Endothelial cell (in vitro differentiated cells): Measurements from ENCODE around the gene C19orf38. TPM values are rescaled to one million over a fixed set of nuclear protein-coding genes. Genes with fewer than 3 reads are reported as not detected.

Experiments
- DNase-seq: peaks from one replicate; pipeline ENCODE4 v3.0.0; 2021; ENCODE audit warnings: low spot score
- H3K27ac Mint-ChIP-seq: one replicate; pipeline ENCODE4 v1.8.0; 2021; ENCODE audit warnings: mixed read lengths, inconsistent platforms; ENCODE audit not compliant: unreplicated experiment
- H3K27me3 Mint-ChIP-seq: one replicate; pipeline ENCODE4 v1.8.0; 2021; ENCODE audit warnings: mild to moderate bottlenecking, moderate library complexity, mixed read lengths, inconsistent platforms; ENCODE audit not compliant: unreplicated experiment
- H3K36me3 Mint-ChIP-seq: one replicate; pipeline ENCODE4 v1.8.0; 2021; ENCODE audit warnings: mild to moderate bottlenecking, low read depth, mixed read lengths, inconsistent platforms; ENCODE audit not compliant: unreplicated experiment
- H3K4me1 Mint-ChIP-seq: one replicate; pipeline ENCODE4 v1.8.0; 2021; ENCODE audit warnings: mild to moderate bottlenecking, mixed read lengths, inconsistent platforms; ENCODE audit not compliant: unreplicated experiment
- H3K4me3 Mint-ChIP-seq: one replicate; pipeline ENCODE4 v1.8.0; 2021; ENCODE audit warnings: mild to moderate bottlenecking, mixed read lengths, inconsistent platforms; ENCODE audit not compliant: unreplicated experiment
- H3K9me3 Mint-ChIP-seq: one replicate; pipeline ENCODE4 v1.8.0; 2021; ENCODE audit warnings: mixed read lengths, inconsistent platforms; ENCODE audit not compliant: unreplicated experiment
- total RNA-seq: library from RNA; stranded (reverse); fragmentation: NEBNext Ultra II Directional; extraction: Animal tissue kit (Norgen Biotek cat#: 25700); gene quantifications from one replicate; pipeline ENCODE4 v1.2.1, GENCODE V29; 2021; ENCODE audit not compliant: unreplicated experiment
- TF ChIP-seq, protein P1 (sequence below): fragments of 200-600 bp; sonication (generic); IDR thresholded peaks from one replicate; pipeline ENCODE4 v1.5.0; 2021; ENCODE audit warnings: antibody characterized with exemption; ENCODE audit not compliant: unreplicated experiment

Gene C19orf38
- total RNA-seq, 1 donor from 2014 or later = not detected

GRCh38 chr19:10858204-10858828, 10.1 kb downstream of the C19orf38 start:
- Mint-ChIP-seq H3K4me1 (no peaks in the 10 kb centered on the region), H3K4me3 (no peak overlapping the region), H3K36me3 (no peaks in the 10 kb centered on the region), H3K27ac (no peak overlapping the region), H3K9me3 (no peaks in the 10 kb centered on the region), H3K27me3 (peaks cover 4% of the 10 kb centered on the region)
- DNase-seq = peak; percentile 60
- TF ChIP-seq, protein P1, sequence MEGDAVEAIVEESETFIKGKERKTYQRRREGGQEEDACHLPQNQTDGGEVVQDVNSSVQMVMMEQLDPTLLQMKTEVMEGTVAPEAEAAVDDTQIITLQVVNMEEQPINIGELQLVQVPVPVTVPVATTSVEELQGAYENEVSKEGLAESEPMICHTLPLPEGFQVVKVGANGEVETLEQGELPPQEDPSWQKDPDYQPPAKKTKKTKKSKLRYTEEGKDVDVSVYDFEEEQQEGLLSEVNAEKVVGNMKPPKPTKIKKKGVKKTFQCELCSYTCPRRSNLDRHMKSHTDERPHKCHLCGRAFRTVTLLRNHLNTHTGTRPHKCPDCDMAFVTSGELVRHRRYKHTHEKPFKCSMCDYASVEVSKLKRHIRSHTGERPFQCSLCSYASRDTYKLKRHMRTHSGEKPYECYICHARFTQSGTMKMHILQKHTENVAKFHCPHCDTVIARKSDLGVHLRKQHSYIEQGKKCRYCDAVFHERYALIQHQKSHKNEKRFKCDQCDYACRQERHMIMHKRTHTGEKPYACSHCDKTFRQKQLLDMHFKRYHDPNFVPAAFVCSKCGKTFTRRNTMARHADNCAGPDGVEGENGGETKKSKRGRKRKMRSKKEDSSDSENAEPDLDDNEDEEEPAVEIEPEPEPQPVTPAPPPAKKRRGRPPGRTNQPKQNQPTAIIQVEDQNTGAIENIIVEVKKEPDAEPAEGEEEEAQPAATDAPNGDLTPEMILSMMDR = peak; percentile 89

GRCh38 chr19:10861103-10861651, 13.0 kb downstream of the C19orf38 start:
- H3K4me3 Mint-ChIP-seq = no peak overlapping the region
- peak; percentile 66 for DNase-seq
- H3K9me3 Mint-ChIP-seq = no peaks in the 10 kb centered on the region
- no peaks in the 10 kb centered on the region for H3K36me3 Mint-ChIP-seq
- no peak overlapping the region for H3K27ac Mint-ChIP-seq
- peaks cover 4% of the 10 kb centered on the region for H3K4me1 Mint-ChIP-seq
- H3K27me3 Mint-ChIP-seq = peaks cover 7% of the 10 kb centered on the region
- TF ChIP-seq, protein P1 = peak; percentile 67

GRCh38 chr19:10862561-10863106, 14.4 kb downstream of the C19orf38 start:
- Mint-ChIP-seq H3K36me3 (no peaks in the 10 kb centered on the region), H3K4me3 (no peak overlapping the region), H3K27me3 (peaks cover 6% of the 10 kb centered on the region), H3K9me3 (no peaks in the 10 kb centered on the region), H3K27ac (no peak overlapping the region), H3K4me1 (peaks cover 4% of the 10 kb centered on the region)
- DNase-seq = no peak
- TF ChIP-seq, protein P1 = no peak

DNA sequence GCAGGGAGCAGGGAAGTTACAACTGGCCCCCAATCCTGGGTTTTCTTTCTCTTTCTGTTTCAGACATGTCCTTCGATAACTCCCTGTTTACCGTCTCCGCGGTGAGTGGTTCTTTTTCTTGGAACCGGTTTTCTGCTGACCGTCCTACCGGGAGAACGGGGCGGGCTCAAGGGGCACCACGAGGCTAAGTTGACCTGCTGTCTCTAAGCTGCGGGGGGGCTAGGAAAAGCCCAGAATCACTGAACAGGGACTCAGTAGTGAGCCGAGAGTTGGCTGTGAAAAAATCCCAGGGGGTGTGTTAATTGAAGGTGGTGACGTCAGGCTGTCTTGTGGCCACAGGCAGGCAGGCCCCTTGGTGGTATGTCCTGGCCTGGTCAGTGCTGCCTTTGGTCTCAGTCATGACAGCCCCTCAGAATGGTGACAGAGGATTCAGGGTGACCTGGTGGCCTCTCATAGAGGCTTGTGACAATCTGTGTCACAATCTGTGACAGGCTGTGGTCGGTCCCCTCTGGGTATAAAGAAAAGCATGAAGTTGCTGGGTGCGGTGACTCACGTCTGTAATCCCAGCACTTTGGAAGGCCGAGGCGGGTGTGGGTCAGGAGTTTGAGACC, 15.0 kb downstream of the C19orf38 start:
- Mint-ChIP-seq H3K4me1 (peaks cover 4% of the 10 kb centered on the region), H3K9me3 (no peaks in the 10 kb centered on the region), H3K27ac (no peak overlapping the region), H3K36me3 (no peaks in the 10 kb centered on the region), H3K4me3 (no peak overlapping the region), H3K27me3 (peaks cover 7% of the 10 kb centered on the region)
- DNase-seq = no peak
- TF ChIP-seq, protein P1 = no peak

DNA sequence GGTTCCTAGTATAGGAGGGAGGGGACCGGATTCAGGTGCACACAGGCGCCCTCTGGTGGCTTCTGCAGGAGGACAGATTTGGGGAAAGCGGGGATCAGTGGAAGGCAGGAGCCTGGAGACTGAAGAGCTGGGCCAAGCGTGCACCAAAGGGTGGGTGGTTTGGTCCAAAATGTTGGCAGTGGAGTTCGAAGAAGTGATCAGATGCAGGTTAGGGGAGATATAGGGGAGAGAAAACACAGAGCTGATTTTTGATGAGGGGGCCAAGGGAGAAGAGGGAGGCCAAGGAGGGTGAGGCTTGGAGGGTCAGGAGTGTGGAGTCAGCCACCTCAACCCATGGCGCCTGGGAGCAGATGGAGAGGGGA, 16.3 kb downstream of the C19orf38 start:
- Mint-ChIP-seq H3K27ac (peak overlapping the region; percentile 6), H3K27me3 (peaks cover 14% of the 10 kb centered on the region), H3K36me3 (no peaks in the 10 kb centered on the region), H3K4me3 (no peak overlapping the region), H3K4me1 (peaks cover 4% of the 10 kb centered on the region), H3K9me3 (no peaks in the 10 kb centered on the region)
- DNase-seq = peak; percentile 87
- TF ChIP-seq, protein P1 = peak; percentile 70
